HepG2 (cell line): Measurements from ENCODE around the gene PCGF5. TPM values are rescaled to one million over a fixed set of nuclear protein-coding genes. Genes with fewer than 3 reads are reported as not detected.

Source experiments
- BORCS8-MEF2B ChIP-seq: sonication (generic); formaldehyde crosslinking; IDR thresholded peaks from 2 replicates; pipeline ENCODE4 v1.8.0; 2022; ENCODE audit warnings: mild to moderate bottlenecking, missing genetic modification reagents
- CCAR2 ChIP-seq: fragments of 200-400 bp; formaldehyde crosslinking; optimal IDR thresholded peaks from 2 replicates; pipeline ENCODE3; 2018; ENCODE audit warnings: low read depth, mild to moderate bottlenecking, low read length, moderate library complexity
- CENPX ChIP-seq: sonication (generic); formaldehyde crosslinking; IDR thresholded peaks from 2 replicates; pipeline ENCODE4 v1.9.0; 2021; ENCODE audit warnings: mild to moderate bottlenecking, missing genetic modification reagents, moderate library complexity
- FOXM1 ChIP-seq: sonication (generic); formaldehyde crosslinking; IDR thresholded peaks from 2 replicates; pipeline ENCODE4 v1.5.0; 2020; ENCODE audit warnings: missing genetic modification reagents
- FOXO4 ChIP-seq: sonication (generic); formaldehyde crosslinking; conservative IDR thresholded peaks from 2 replicates; pipeline ENCODE4 v1.8.1; 2023; ENCODE audit warnings: missing genetic modification reagents
- HDAC2 ChIP-seq: sonication (generic); formaldehyde crosslinking; IDR thresholded peaks from 2 replicates; pipeline ENCODE4 v1.4.0; 2020; ENCODE audit warnings: missing genetic modification reagents
- MLX ChIP-seq: IDR thresholded peaks from 2 replicates; pipeline ENCODE4 v1.6.1; 2016
- MZF1 ChIP-seq: sonication (generic); formaldehyde crosslinking; IDR thresholded peaks from 2 replicates; pipeline ENCODE4 v1.8.1; 2023; ENCODE audit warnings: mild to moderate bottlenecking, missing genetic modification reagents, borderline replicate concordance
- NKX3-1 ChIP-seq: sonication (generic); formaldehyde crosslinking; IDR thresholded peaks from 2 replicates; pipeline ENCODE4 v1.5.0; 2020; ENCODE audit warnings: missing genetic modification reagents
- PCBP2 ChIP-seq: fragments of 200-400 bp; formaldehyde crosslinking; optimal IDR thresholded peaks from 2 replicates; pipeline ENCODE3; 2018; ENCODE audit warnings: low read length, low read depth; ENCODE audit not compliant: poor library complexity, severe bottlenecking
- RARA ChIP-seq: IDR thresholded peaks from 2 replicates; pipeline ENCODE4 v1.6.1; 2016; ENCODE audit warnings: missing genetic modification reagents, missing compliant biosample characterization
- RERE ChIP-seq: IDR thresholded peaks from 2 replicates; pipeline ENCODE4 v1.6.1; 2016; ENCODE audit warnings: low read depth, missing genetic modification reagents, missing compliant biosample characterization
- SMYD3 ChIP-seq: sonication (generic); formaldehyde crosslinking; IDR thresholded peaks from 2 replicates; pipeline ENCODE4 v1.8.1; 2023; ENCODE audit warnings: mild to moderate bottlenecking, missing genetic modification reagents
- SPEN ChIP-seq: sonication (generic); formaldehyde crosslinking; IDR thresholded peaks from 2 replicates; pipeline ENCODE4 v1.5.1; 2020; ENCODE audit warnings: low read depth, mild to moderate bottlenecking, missing genetic modification reagents
- TARDBP ChIP-seq: sonication (generic); formaldehyde crosslinking; IDR thresholded peaks from 2 replicates; pipeline ENCODE4 v1.8.0; 2022; ENCODE audit warnings: mild to moderate bottlenecking, missing genetic modification reagents
- THAP7 ChIP-seq: sonication (generic); formaldehyde crosslinking; IDR thresholded peaks from 2 replicates; pipeline ENCODE4 v1.8.1; 2023; ENCODE audit warnings: mild to moderate bottlenecking, missing genetic modification reagents
- THYN1 ChIP-seq: sonication (generic); formaldehyde crosslinking; IDR thresholded peaks from 2 replicates; pipeline ENCODE4 v1.8.1; 2023; ENCODE audit warnings: low read depth, mild to moderate bottlenecking, moderate library complexity, missing genetic modification reagents, borderline replicate concordance
- YEATS4 ChIP-seq: sonication (generic); formaldehyde crosslinking; IDR thresholded peaks from 2 replicates; pipeline ENCODE4 v1.4.0; 2020; ENCODE audit warnings: missing genetic modification reagents, borderline replicate concordance
- ZNF343 ChIP-seq: sonication (generic); formaldehyde crosslinking; IDR thresholded peaks from 2 replicates; pipeline ENCODE4 v1.4.0; 2020; ENCODE audit warnings: mild to moderate bottlenecking, missing genetic modification reagents
- ZNF451 ChIP-seq: sonication (generic); formaldehyde crosslinking; IDR thresholded peaks from 2 replicates; pipeline ENCODE4 v1.5.0; 2020; ENCODE audit warnings: mild to moderate bottlenecking, missing genetic modification reagents
- ZNF674 ChIP-seq: sonication (generic); formaldehyde crosslinking; IDR thresholded peaks from 2 replicates; pipeline ENCODE4 v1.5.0; 2020; ENCODE audit warnings: low read depth, mild to moderate bottlenecking, missing genetic modification reagents
- ZNF709 ChIP-seq: sonication (generic); formaldehyde crosslinking; IDR thresholded peaks from 2 replicates; pipeline ENCODE4 v1.5.0; 2020; ENCODE audit warnings: mild to moderate bottlenecking, missing genetic modification reagents
- ZNF768 ChIP-seq: sonication (generic); formaldehyde crosslinking; IDR thresholded peaks from 2 replicates; pipeline ENCODE4 v1.4.0; 2020; ENCODE audit warnings: missing genetic modification reagents
- ZSCAN30 ChIP-seq: sonication (generic); formaldehyde crosslinking; IDR thresholded peaks from 2 replicates; pipeline ENCODE4 v1.5.0; 2020; ENCODE audit warnings: mild to moderate bottlenecking, missing genetic modification reagents
- polyA plus RNA-seq, 8 experiments: library from polyadenylated mRNA; depleted of rRNA in 3 of 8; stranded (reverse) in 7 of 8; unstranded in 1 of 8; fragments of >200 nt; fragmentation: Illumina TruSeq in 4 of 8; extraction: Trizol in 4 of 8; gene quantifications; 2 replicates each; pipeline versions ENCODE4 v1.2.1 to v1.2.3, GENCODE V29; 2011 to 2016; ENCODE audit warnings: low read depth in 4 of 8, missing spikeins in 1 of 8, mixed read lengths in 1 of 8; ENCODE audit not compliant: insufficient read depth in 1 of 8
- total RNA-seq, 5 experiments: library from RNA; depleted of rRNA; stranded (reverse); fragments of >200 nt; fragmentation: Illumina TruSeq; extraction: Trizol; gene quantifications; 2 replicates each; pipeline ENCODE4 v1.2.3, GENCODE V29; 2016; ENCODE audit warnings: low read depth in 1 of 5

Gene PCGF5
- total and polyA plus RNA-seq, 2 of the 13 experiments (the other 11 are each of a cell fraction or from before 2014, with no cell fraction given), result 61.3 to 138 TPM

GRCh38 chr10:91220954-91221675 is 652 bp downstream of the PCGF5 start (continued):
- TF ChIP-seq ZSCAN30 (CRISPR knock-in tag) (no peak), PCBP2 (no peak), BORCS8-MEF2B (no peak), THAP7 (CRISPR knock-in tag) (0 out of 2 replicates have a peak, but pooled peaks have one; percentile 9), SPEN (CRISPR knock-in tag) (no peak), ZNF674 (CRISPR knock-in tag) (0 out of 2 replicates have a peak, but pooled peaks have one; percentile 3), HDAC2 (CRISPR knock-in tag) (no peak), RARA (CRISPR knock-in tag) (no peak), NKX3-1 (CRISPR knock-in tag) (no peak), THYN1 (CRISPR knock-in tag) (no peak), FOXO4 (CRISPR knock-in tag) (no peak), MZF1 (no peak), ZNF768 (CRISPR knock-in tag) (no peak), ZNF451 (CRISPR knock-in tag) (no peak), TARDBP (no peak), CENPX (CRISPR knock-in tag) (no peak), MLX (CRISPR knock-in tag) (no peak), CCAR2 (no peak), YEATS4 (CRISPR knock-in tag) (no peak), RERE (CRISPR knock-in tag) (no peak), ZNF709 (CRISPR knock-in tag) (no peak; the same call in 1 of the 2 replicates), FOXM1 (CRISPR knock-in tag) (no peak), ZNF343 (CRISPR knock-in tag) (no peak), SMYD3 (no peak)
